HG03025 (cell line): ENCODE results near the gene OR2L3.
"Not testable (repeated sequence)": the region's sequence is repeated elsewhere in the genome, so short reads cannot be mapped to it uniquely, and the experiment has no call there.

Experiments
- ATAC-seq: cut with Tn5 transposase; IDR thresholded peaks from one replicate; pipeline ENCODE4 v1.9.1; 2021; ENCODE audit warnings: mild to moderate bottlenecking, moderate library complexity; ENCODE audit not compliant: unreplicated experiment, low FRiP score

OR2L3 gene

GRCh38 chr1:248046536-248046935 lies at the start of gene OR2L3:
OR2L3 (plus strand) TSS chr1:248046836; CDS start chr1:248060682, 13,846 bp downstream.
- ATAC-seq: no peak

GRCh38 chr1:247998811-247999210 lies 47.8 kb upstream of the OR2L3 start:
- ATAC-seq: no peak

- ATAC-seq: no peak
Observed at GRCh38 chr1:248000169-248000568, 46.5 kb upstream of the OR2L3 start.

- no peak for ATAC-seq
Observed at GRCh38 chr1:248007778-248008177, 38.9 kb upstream of the OR2L3 start.

GRCh38 chr1:248009681-248010080 lies 37.0 kb upstream of the OR2L3 start:
- no peak for ATAC-seq

GRCh38 chr1:248013229-248013710 lies 33.4 kb upstream of the OR2L3 start, which contains the start of gene OR2L5:
OR2L5 (plus strand) TSS chr1:248013660; CDS start chr1:248021948, 8,288 bp downstream.
- no peak for ATAC-seq

- ATAC-seq: no peak
Observed at GRCh38 chr1:248015803-248016202, 30.8 kb upstream of the OR2L3 start.

GRCh38 chr1:248029770-248030169 lies 16.9 kb upstream of the OR2L3 start, which contains the start of gene OR2L2:
OR2L2 (plus strand) TSS chr1:248030070; CDS start chr1:248038268, 8,198 bp downstream.
- ATAC-seq: no peak

- ATAC-seq: no peak
Observed at GRCh38 chr1:248045209-248045608, 1.4 kb upstream of the OR2L3 start.

- ATAC-seq: no peak
Observed at GRCh38 chr1:248047008-248047407, 372 bp downstream of the OR2L3 start.

- no peak for ATAC-seq
Observed at GRCh38 chr1:248054671-248055070, 8.0 kb downstream of the OR2L3 start.

- ATAC-seq: no peak
Observed at GRCh38 chr1:248055261-248055660, 8.6 kb downstream of the OR2L3 start.

GRCh38 chr1:248065071-248065470 lies 18.4 kb downstream of the OR2L3 start:
- ATAC-seq: no peak

GRCh38 chr1:248065604-248066003 lies 19.0 kb downstream of the OR2L3 start:
- ATAC-seq: no peak

GRCh38 chr1:248083864-248084263 lies 37.2 kb downstream of the OR2L3 start:
- not testable (repeated sequence) for ATAC-seq

- ATAC-seq: no peak
Observed at GRCh38 chr1:248094884-248095283, 48.2 kb downstream of the OR2L3 start, which contains the start of gene OR2L13. OR2L13 (plus strand) TSS chr1:248095184; CDS start chr1:248099376, 4,192 bp downstream.

GRCh38 chr1:248098529-248098928 lies 51.9 kb downstream of the OR2L3 start:
- ATAC-seq: no peak

GRCh38 chr1:248102847-248103246 lies 56.2 kb downstream of the OR2L3 start:
- no peak for ATAC-seq

GRCh38 chr1:248111157-248111556 lies 64.5 kb downstream of the OR2L3 start:
- ATAC-seq: no peak
